ENCODE data around the gene IGFBPL1. TPM values are rescaled to one million over a fixed set of nuclear protein-coding genes. Genes with fewer than 3 reads are reported as not detected.

IGFBPL1 gene
- total and polyA plus RNA-seq, 4 donors = 0.23 to 2.4 (median 0.95) TPM

- Histone ChIP-seq H3K27ac (ENCODE audit: low read depth in 1 of 2, low read length in 1 of 2) (no peak overlapping the region), H3K4me1 (ENCODE audit: control insufficient read depth in 5 of 5, insufficient read depth in 5 of 5, low read length in 5 of 5) (peaks cover 0 to 7% (median 2%) of the 10 kb centered on the region in 5 donors), H3K27me3 (ENCODE audit: control insufficient read depth in 3 of 3, insufficient read depth in 3 of 3, low read length in 2 of 3) (no peaks in the 10 kb centered on the region)
Measured at GRCh38 chr9:38387066-38387465, 37.2 kb downstream of the IGFBPL1 start.

DNA sequence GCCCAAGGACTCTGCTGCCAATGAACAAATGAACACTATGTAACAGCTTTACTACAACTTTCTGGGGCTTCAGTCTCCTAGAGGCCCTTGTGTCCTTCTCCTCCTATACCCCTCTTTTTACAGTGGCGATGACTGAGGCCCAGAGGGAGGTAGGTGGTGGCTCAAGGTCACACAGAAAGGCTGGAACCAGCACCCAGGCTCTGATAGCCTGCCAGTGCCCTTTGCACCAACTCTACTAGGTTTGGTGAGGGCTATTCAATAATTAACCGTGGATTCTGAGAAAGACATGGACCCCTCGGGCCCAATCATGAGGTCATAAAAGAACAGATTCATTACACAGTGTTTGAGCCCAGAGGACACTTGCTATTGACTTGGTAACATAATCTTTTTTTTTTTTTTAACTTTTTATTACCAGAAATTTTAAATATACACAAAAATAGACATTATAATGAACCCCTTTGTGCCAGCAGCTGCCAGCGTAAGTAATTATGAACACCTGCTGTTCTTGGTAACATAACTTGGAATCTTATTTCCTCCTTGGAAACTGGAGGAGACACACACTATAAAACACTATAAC is 37.8 kb downstream of the IGFBPL1 start:
- no peak for TF ChIP-seq CTCF (IDR thresholded peaks at IDR 0.05; ENCODE audit: control extremely low read depth, extremely low read depth)
- WGBS, 2 donors = 89 to 92% methylated on average over 4 of the region's 4 CpGs
- Histone ChIP-seq H3K9ac (ENCODE audit: insufficient read depth in 1 of 2, low read length in 2 of 2) (no peak overlapping the region), H3K27me3 (ENCODE audit: control insufficient read depth in 3 of 3, insufficient read depth in 3 of 3, low read length in 2 of 3) (no peaks in the 10 kb centered on the region), H3K4me1 (ENCODE audit: control insufficient read depth in 5 of 5, insufficient read depth in 5 of 5, low read length in 5 of 5) (peaks cover 0 to 7% (median 0%) of the 10 kb centered on the region in 5 donors), H3K4me3 (no peak overlapping the region), H3K27ac (ENCODE audit: low read depth in 1 of 2, low read length in 1 of 2) (no peak overlapping the region), H3K36me3 (ENCODE audit: control insufficient read depth in 4 of 4, insufficient read depth in 4 of 4, low read length in 4 of 4) (no peaks in the 10 kb centered on the region), H3K9me3 (ENCODE audit: control insufficient read depth in 4 of 4, insufficient read depth in 3 of 4, low read length in 3 of 4) (peaks cover 0 to 5% (median 0%) of the 10 kb centered on the region in 4 donors)
- ATAC-seq (ENCODE audit: insufficient read depth, low FRiP score) (no peak), DNase-seq (no peak)

More at GRCh38 chr9:38387066-38387465, 37.2 kb downstream of the IGFBPL1 start:
- ATAC-seq (ENCODE audit: insufficient read depth, low FRiP score) (no peak), DNase-seq (no peak)
- TF ChIP-seq CTCF (IDR thresholded peaks at IDR 0.05; ENCODE audit: control extremely low read depth, extremely low read depth) = no peak
- Histone ChIP-seq H3K36me3 (ENCODE audit: control insufficient read depth in 4 of 4, insufficient read depth in 4 of 4, low read length in 4 of 4) (no peaks in the 10 kb centered on the region), H3K4me3 (no peak overlapping the region), H3K9me3 (ENCODE audit: control insufficient read depth in 4 of 4, insufficient read depth in 3 of 4, low read length in 3 of 4) (peaks cover 0 to 5% (median 0%) of the 10 kb centered on the region in 4 donors), H3K9ac (ENCODE audit: insufficient read depth in 1 of 2, low read length in 2 of 2) (no peak overlapping the region)
- whole genome bisulfite sequencing, 2 donors = 41 to 96% methylated on average over 1 of the region's 1 CpG

GRCh38 chr9:38385896-38386295 is 38.4 kb downstream of the IGFBPL1 start:
- no peak for DNase-seq
- WGBS, 2 donors = 97 to 98% methylated on average over 3 of the region's 3 CpGs
- H3K27ac ChIP-seq (ENCODE audit: low read depth in 1 of 2, low read length in 1 of 2) = no peak overlapping the region
- no peaks in the 10 kb centered on the region for H3K36me3 ChIP-seq (ENCODE audit: control insufficient read depth in 4 of 4, insufficient read depth in 4 of 4, low read length in 4 of 4)
- H3K9ac ChIP-seq (ENCODE audit: insufficient read depth in 1 of 2, low read length in 2 of 2) = no peak overlapping the region
- H3K4me3 ChIP-seq = no peak overlapping the region
- peaks cover 0 to 5% (median 0%) of the 10 kb centered on the region in 4 donors for H3K9me3 ChIP-seq (ENCODE audit: control insufficient read depth in 4 of 4, insufficient read depth in 3 of 4, low read length in 3 of 4)
- peaks cover 0 to 6% (median 0%) of the 10 kb centered on the region in 5 donors for H3K4me1 ChIP-seq (ENCODE audit: control insufficient read depth in 5 of 5, insufficient read depth in 5 of 5, low read length in 5 of 5)
- no peaks in the 10 kb centered on the region for H3K27me3 ChIP-seq (ENCODE audit: control insufficient read depth in 3 of 3, insufficient read depth in 3 of 3, low read length in 2 of 3)
- TF ChIP-seq CTCF (IDR thresholded peaks at IDR 0.05; ENCODE audit: control extremely low read depth, extremely low read depth) = no peak
- ATAC-seq (ENCODE audit: insufficient read depth, low FRiP score) = no peak
